Stimulated activated CD8-positive, alpha-beta memory T cell treated with anti-CD3 and anti-CD28 coated beads, Interleukin-4, amount 100 ng/mL, for 4 hours (primary cell): ENCODE data around the gene RSPRY1.
"Not testable (repeated sequence)": the region's sequence is repeated elsewhere in the genome, so short reads cannot be mapped to it uniquely, and the experiment has no call there.

Experiments used
- DNase-seq, 2 donors: peaks; one replicate each; pipeline ENCODE4 v3.0.0-alpha.2; 2020; ENCODE audit warnings: low read depth in 2 of 2, low spot score in 1 of 2

The RSPRY1 gene

GRCh38 chr16:57185446-57185944, 634 bp upstream of the RSPRY1 start:
- no peak for DNase-seq

- no peak for DNase-seq
Measured at GRCh38 chr16:57186872-57187854, 1.0 kb downstream of the RSPRY1 start.

- DNase-seq, result not testable (repeated sequence)
Measured at GRCh38 chr16:57187902-57188710, 2.0 kb downstream of the RSPRY1 start.

GRCh38 chr16:57188711-57189002, 2.5 kb downstream of the RSPRY1 start:
- DNase-seq, result no peak

GRCh38 chr16:57189527-57189926, 3.4 kb downstream of the RSPRY1 start:
- not testable (repeated sequence) for DNase-seq

GRCh38 chr16:57190136-57190535, 4.0 kb downstream of the RSPRY1 start:
- DNase-seq, result no peak

- DNase-seq, result no peak
Measured at GRCh38 chr16:57191056-57191571, 5.0 kb downstream of the RSPRY1 start.

- DNase-seq, result no peak
Measured at GRCh38 chr16:57192146-57192545, 6.0 kb downstream of the RSPRY1 start.

GRCh38 chr16:57192720-57193486, 6.8 kb downstream of the RSPRY1 start:
- no peak for DNase-seq

GRCh38 chr16:57194512-57194911, 8.4 kb downstream of the RSPRY1 start:
- DNase-seq, result no peak

- DNase-seq, result no peak
Measured at GRCh38 chr16:57196286-57196685, 10.2 kb downstream of the RSPRY1 start.

GRCh38 chr16:57196753-57197152, 10.6 kb downstream of the RSPRY1 start:
- no peak for DNase-seq

GRCh38 chr16:57200321-57200720, 14.2 kb downstream of the RSPRY1 start:
- DNase-seq, result not testable (repeated sequence)

- DNase-seq, result not testable (repeated sequence)
Measured at GRCh38 chr16:57200926-57201325, 14.8 kb downstream of the RSPRY1 start.

GRCh38 chr16:57202095-57202886, 16.2 kb downstream of the RSPRY1 start:
- DNase-seq, result no peak

- DNase-seq, result no peak
Measured at GRCh38 chr16:57203451-57203850, 17.3 kb downstream of the RSPRY1 start.

GRCh38 chr16:57204675-57205074, 18.5 kb downstream of the RSPRY1 start:
- DNase-seq, result no peak

- no peak for DNase-seq
Measured at GRCh38 chr16:57208926-57209325, 22.8 kb downstream of the RSPRY1 start.

- no peak for DNase-seq
Measured at GRCh38 chr16:57209780-57210179, 23.7 kb downstream of the RSPRY1 start.

- no peak for DNase-seq
Measured at GRCh38 chr16:57213462-57213861, 27.3 kb downstream of the RSPRY1 start.
